HuH-7 (cell line): ENCODE results near the gene PAFAH2.
"Not testable (repeated sequence)": the region's sequence is repeated elsewhere in the genome, so short reads cannot be mapped to it uniquely, and the experiment has no call there.

Experiments used
- DNase-seq: peaks from one replicate; pipeline ENCODE4 v3.0.0; 2011; ENCODE audit warnings: low spot score

Gene PAFAH2

GRCh38 chr1:26010825-26011224 is 13.0 kb upstream of the PAFAH2 start:
- no peak for DNase-seq

- no peak for DNase-seq
Observed at GRCh38 chr1:26009796-26010447, 12.1 kb upstream of the PAFAH2 start.

GRCh38 chr1:26006710-26007109 is 8.8 kb upstream of the PAFAH2 start:
- no peak for DNase-seq

- DNase-seq, result no peak
Observed at GRCh38 chr1:26005434-26006105, 7.7 kb upstream of the PAFAH2 start.

GRCh38 chr1:26003756-26004155 is 5.9 kb upstream of the PAFAH2 start:
- no peak for DNase-seq

- DNase-seq, result no peak
Observed at GRCh38 chr1:26003262-26003661, 5.4 kb upstream of the PAFAH2 start.

GRCh38 chr1:25999041-25999800 is 1.4 kb upstream of the PAFAH2 start:
- DNase-seq, result no peak

- peak; percentile 42 for DNase-seq
Observed at GRCh38 chr1:25996966-25997827, 666 bp downstream of the PAFAH2 start.

GRCh38 chr1:25994402-25995150 is 3.3 kb downstream of the PAFAH2 start:
- no peak for DNase-seq

GRCh38 chr1:25993197-25993951 is 4.5 kb downstream of the PAFAH2 start:
- DNase-seq, result no peak

- DNase-seq, result no peak
Observed at GRCh38 chr1:25992689-25993171, 5.1 kb downstream of the PAFAH2 start.

- DNase-seq, result no peak
Observed at GRCh38 chr1:25991937-25992688, 5.8 kb downstream of the PAFAH2 start.

GRCh38 chr1:25990702-25991395 is 7.0 kb downstream of the PAFAH2 start:
- no peak for DNase-seq

- DNase-seq, result no peak
Observed at GRCh38 chr1:25990251-25990650, 7.6 kb downstream of the PAFAH2 start.

GRCh38 chr1:25989440-25990234 is 8.2 kb downstream of the PAFAH2 start:
- no peak for DNase-seq

- DNase-seq, result no peak
Observed at GRCh38 chr1:25987951-25988350, 9.9 kb downstream of the PAFAH2 start.

GRCh38 chr1:25986773-25987172 is 11.1 kb downstream of the PAFAH2 start:
- DNase-seq, result not testable (repeated sequence)

GRCh38 chr1:25985670-25986069 is 12.2 kb downstream of the PAFAH2 start:
- no peak for DNase-seq
